Activated naive CD4-positive, alpha-beta T cell treated with anti-CD3 and anti-CD28 coated beads, Interleukin-2, amount 10 ng/mL, durations not matched to agents 7 days and 5 days (primary cell): ENCODE measurements around the gene CAPZB.

Experiments used
- CTCF ChIA-PET: fragments of 350-600 bp; sonication (Branson Sonifier 250); formaldehyde crosslinking; loops from one replicate; lab custom pipeline; 2021; ENCODE audit warnings: antibody characterized with exemption; lab: Charles Lee
- DNase-seq: peaks from one replicate; pipeline ENCODE4 v3.0.0-alpha.2; 2020
- H3K27ac Mint-ChIP-seq: one replicate; pipeline ENCODE4 v1.8.0; 2021; ENCODE audit warnings: mild to moderate bottlenecking, moderate library complexity, mixed read lengths
- H3K27me3 Mint-ChIP-seq: one replicate; pipeline ENCODE4 v1.8.0; 2021; ENCODE audit warnings: mild to moderate bottlenecking, mixed read lengths
- H3K36me3 Mint-ChIP-seq: one replicate; pipeline ENCODE4 v1.8.0; 2021; ENCODE audit warnings: mixed read lengths
- H3K4me1 Mint-ChIP-seq: one replicate; pipeline ENCODE4 v1.8.0; 2021; ENCODE audit warnings: mixed read lengths
- H3K4me3 Mint-ChIP-seq: one replicate; pipeline ENCODE4 v1.8.0; 2021; ENCODE audit warnings: mild to moderate bottlenecking, moderate library complexity, mixed read lengths
- H3K9me3 Mint-ChIP-seq: one replicate; pipeline ENCODE4 v1.8.0; 2021; ENCODE audit warnings: mixed read lengths

Gene CAPZB

DNA sequence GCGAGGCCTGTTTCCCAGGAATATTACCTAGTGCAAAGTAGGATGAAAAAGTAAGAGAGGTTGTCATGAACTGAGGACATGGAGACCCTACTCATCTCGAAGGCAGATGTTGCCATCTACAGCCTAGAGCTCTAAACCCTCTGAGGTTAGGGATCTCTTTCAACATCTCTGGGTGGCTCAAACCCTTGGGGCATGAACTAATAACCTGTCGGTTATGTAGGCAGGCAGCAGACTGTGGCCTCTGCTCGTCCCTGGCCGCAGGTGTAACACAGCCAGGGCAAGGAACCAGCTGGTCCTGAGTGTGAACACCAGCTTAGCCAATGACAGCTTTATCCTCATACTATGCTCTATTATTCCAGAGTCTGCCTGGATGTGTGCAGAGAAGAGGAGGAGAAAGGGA is 13.2 kb downstream of the CAPZB start:
- no peak overlapping the region for H3K4me3 Mint-ChIP-seq
- no peak for DNase-seq
- peaks cover 97% of the 10 kb centered on the region for H3K4me1 Mint-ChIP-seq
- CTCF ChIA-PET: interaction anchor here (0.6 to 1.7 kb wide), 3 partner anchors 9 to 182 kb away, joined by 3 to 8 read pairs (median 4); no protein-coding TSS in a partner anchor
- no peaks in the 10 kb centered on the region for H3K9me3 Mint-ChIP-seq
- peaks cover 69% of the 10 kb centered on the region for H3K36me3 Mint-ChIP-seq
- H3K27ac Mint-ChIP-seq: peak overlapping the region; percentile 82
- no peaks in the 10 kb centered on the region for H3K27me3 Mint-ChIP-seq

DNA sequence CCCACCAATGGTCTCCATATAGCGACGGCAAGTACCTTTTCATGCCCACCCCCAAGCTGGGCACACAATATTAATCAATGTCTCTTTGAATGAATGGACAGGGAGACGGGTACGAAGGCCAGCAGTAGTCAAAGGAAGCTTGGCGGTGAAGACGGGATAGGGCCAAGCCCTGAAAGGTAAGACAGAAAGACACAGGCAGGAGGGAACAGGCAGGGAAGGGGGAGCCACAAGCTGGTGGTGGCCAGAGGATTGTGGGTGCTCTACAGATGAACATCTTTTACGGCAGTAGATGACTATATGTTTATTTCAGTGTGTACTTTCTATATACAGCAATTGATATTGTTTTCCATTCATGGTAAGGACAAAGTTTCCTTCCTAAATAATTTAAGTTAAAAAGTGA is 16.3 kb downstream of the CAPZB start:
- Mint-ChIP-seq H3K36me3 (peaks cover 69% of the 10 kb centered on the region), H3K27me3 (no peaks in the 10 kb centered on the region), H3K9me3 (no peaks in the 10 kb centered on the region)

GRCh38 chr1:19468397-19468956 is 16.9 kb downstream of the CAPZB start:
- Mint-ChIP-seq H3K9me3 (no peaks in the 10 kb centered on the region), H3K4me3 (peak overlapping the region; percentile 68), H3K27ac (peak overlapping the region; percentile 97), H3K27me3 (no peaks in the 10 kb centered on the region), H3K36me3 (peaks cover 69% of the 10 kb centered on the region), H3K4me1 (peaks cover 96% of the 10 kb centered on the region)
- CTCF ChIA-PET: interaction anchor here (1.5 to 2.4 kb wide), 3 partner anchors 10 to 114 kb away, joined by 7 to 16 read pairs (median 7); no protein-coding TSS in a partner anchor
- peak; percentile 86 for DNase-seq

More for the DNA sequence above, 16.3 kb downstream of the CAPZB start:
- Mint-ChIP-seq H3K4me1 (peaks cover 96% of the 10 kb centered on the region), H3K4me3 (peak overlapping the region; percentile 68), H3K27ac (peak overlapping the region; percentile 97)
- DNase-seq: no peak
- CTCF ChIA-PET: interaction anchor here (1.1 to 2.4 kb wide), 4 partner anchors 9 to 113 kb away, joined by 3 to 16 read pairs (median 7); no protein-coding TSS in a partner anchor

- CTCF ChIA-PET: interaction anchor here (2.3 to 2.4 kb wide), 2 partner anchors 11 to 14 kb away, joined by 7 to 16 read pairs; no protein-coding TSS in a partner anchor
- no peaks in the 10 kb centered on the region for H3K9me3 Mint-ChIP-seq
- no peak overlapping the region for H3K4me3 Mint-ChIP-seq
- peaks cover 98% of the 10 kb centered on the region for H3K4me1 Mint-ChIP-seq
- no peaks in the 10 kb centered on the region for H3K27me3 Mint-ChIP-seq
- peak overlapping the region; percentile 97 for H3K27ac Mint-ChIP-seq
- no peak for DNase-seq
- H3K36me3 Mint-ChIP-seq: peaks cover 64% of the 10 kb centered on the region
These were observed 17.8 kb downstream of the CAPZB start for GRCh38 chr1:19467199-19468187.

GRCh38 chr1:19466112-19466561 is 19.2 kb downstream of the CAPZB start:
- Mint-ChIP-seq H3K4me3 (no peak overlapping the region), H3K4me1 (peaks cover 96% of the 10 kb centered on the region), H3K36me3 (peaks cover 53% of the 10 kb centered on the region), H3K27me3 (no peaks in the 10 kb centered on the region), H3K27ac (peak overlapping the region; percentile 98), H3K9me3 (no peaks in the 10 kb centered on the region)
- DNase-seq: no peak
- CTCF ChIA-PET: interaction anchor here (0.6 to 1.2 kb wide), 2 partner anchors 7 to 44 kb away, joined by 3 read pairs; no protein-coding TSS in a partner anchor

DNA sequence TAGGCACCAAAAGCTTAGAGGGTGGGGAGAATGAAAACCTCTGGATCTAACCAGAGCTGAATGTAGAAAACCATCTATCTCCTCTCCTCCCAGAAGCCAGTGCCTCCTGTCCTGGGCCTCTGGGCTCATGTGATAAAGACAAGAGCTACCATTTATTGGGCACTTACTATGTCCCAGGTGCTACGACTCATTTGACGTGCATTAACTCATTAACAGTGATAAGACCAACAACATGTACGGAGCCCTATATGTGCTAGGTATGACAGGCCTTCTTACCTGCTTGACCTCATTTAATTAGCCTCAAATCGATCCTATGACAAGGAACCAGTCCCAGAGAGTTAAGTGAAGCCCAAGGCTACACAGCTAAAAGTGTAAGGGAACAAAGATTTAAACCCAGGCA is 19.7 kb downstream of the CAPZB start:
- Mint-ChIP-seq H3K4me1 (peaks cover 96% of the 10 kb centered on the region), H3K27me3 (no peaks in the 10 kb centered on the region), H3K36me3 (peaks cover 52% of the 10 kb centered on the region), H3K27ac (peak overlapping the region; percentile 98), H3K9me3 (no peaks in the 10 kb centered on the region), H3K4me3 (no peak overlapping the region)
- CTCF ChIA-PET: interaction anchor here (1.1 to 1.2 kb wide), 2 partner anchors 8 to 122 kb away, joined by 3 to 4 read pairs; no protein-coding TSS in a partner anchor
- no peak for DNase-seq

GRCh38 chr1:19465123-19465522 is 20.2 kb downstream of the CAPZB start:
- Mint-ChIP-seq H3K27ac (peak overlapping the region; percentile 98), H3K4me1 (peaks cover 95% of the 10 kb centered on the region), H3K27me3 (no peaks in the 10 kb centered on the region), H3K36me3 (peaks cover 50% of the 10 kb centered on the region), H3K9me3 (no peaks in the 10 kb centered on the region), H3K4me3 (no peak overlapping the region)
- CTCF ChIA-PET: interaction anchor here (1.1 to 1.2 kb wide), 2 partner anchors 8 to 121 kb away, joined by 3 to 4 read pairs; no protein-coding TSS in a partner anchor
- DNase-seq: no peak

DNA sequence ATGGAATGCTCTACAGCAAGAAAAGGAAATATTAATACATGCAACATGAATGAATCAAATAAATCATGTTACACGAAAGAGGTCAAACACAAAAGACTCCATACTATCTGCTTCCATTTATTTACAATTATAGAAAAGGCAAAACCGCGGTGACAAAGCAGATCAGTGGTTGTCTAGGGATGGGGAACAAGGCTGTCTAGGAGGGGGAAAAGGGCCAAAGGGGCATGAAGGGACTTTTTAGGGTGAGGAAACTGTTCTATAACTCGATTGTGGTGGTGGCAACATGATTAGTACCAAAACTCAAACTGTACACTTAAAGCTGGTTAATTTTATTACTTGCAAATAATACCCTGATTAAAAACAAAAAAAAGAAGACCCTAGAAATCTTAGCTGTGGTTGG is 20.6 kb downstream of the CAPZB start:
- Mint-ChIP-seq H3K27ac (peak overlapping the region; percentile 98), H3K4me1 (peaks cover 95% of the 10 kb centered on the region), H3K9me3 (no peaks in the 10 kb centered on the region), H3K4me3 (no peak overlapping the region), H3K27me3 (no peaks in the 10 kb centered on the region), H3K36me3 (peaks cover 49% of the 10 kb centered on the region)
- no peak for DNase-seq
- CTCF ChIA-PET: interaction anchor here (1.1 to 1.2 kb wide), 2 partner anchors 9 to 121 kb away, joined by 3 to 4 read pairs; no protein-coding TSS in a partner anchor

DNA sequence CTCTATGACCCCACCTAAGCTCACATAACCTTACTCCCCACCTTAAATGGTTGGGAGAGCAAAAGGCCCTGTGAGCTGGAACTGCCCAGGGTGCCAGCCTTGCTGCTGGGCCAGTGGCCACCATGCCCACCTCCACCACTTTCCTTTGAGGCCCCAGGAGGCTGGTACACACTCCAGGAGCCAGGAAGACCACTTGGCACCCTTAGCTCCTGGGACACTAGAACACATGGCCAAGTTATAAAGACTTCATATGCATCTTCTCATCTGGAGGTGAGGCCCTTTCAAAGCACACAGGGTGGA is 21.9 kb downstream of the CAPZB start:
- CTCF ChIA-PET: interaction anchor here (1.6 kb wide), 1 partner anchor 23 kb away, joined by 4 read pairs; no protein-coding TSS in a partner anchor
- Mint-ChIP-seq H3K27me3 (no peaks in the 10 kb centered on the region), H3K36me3 (peaks cover 46% of the 10 kb centered on the region), H3K9me3 (no peaks in the 10 kb centered on the region), H3K4me3 (peak overlapping the region; percentile 67), H3K4me1 (peaks cover 95% of the 10 kb centered on the region), H3K27ac (peak overlapping the region; percentile 98)
- DNase-seq: no peak

DNA sequence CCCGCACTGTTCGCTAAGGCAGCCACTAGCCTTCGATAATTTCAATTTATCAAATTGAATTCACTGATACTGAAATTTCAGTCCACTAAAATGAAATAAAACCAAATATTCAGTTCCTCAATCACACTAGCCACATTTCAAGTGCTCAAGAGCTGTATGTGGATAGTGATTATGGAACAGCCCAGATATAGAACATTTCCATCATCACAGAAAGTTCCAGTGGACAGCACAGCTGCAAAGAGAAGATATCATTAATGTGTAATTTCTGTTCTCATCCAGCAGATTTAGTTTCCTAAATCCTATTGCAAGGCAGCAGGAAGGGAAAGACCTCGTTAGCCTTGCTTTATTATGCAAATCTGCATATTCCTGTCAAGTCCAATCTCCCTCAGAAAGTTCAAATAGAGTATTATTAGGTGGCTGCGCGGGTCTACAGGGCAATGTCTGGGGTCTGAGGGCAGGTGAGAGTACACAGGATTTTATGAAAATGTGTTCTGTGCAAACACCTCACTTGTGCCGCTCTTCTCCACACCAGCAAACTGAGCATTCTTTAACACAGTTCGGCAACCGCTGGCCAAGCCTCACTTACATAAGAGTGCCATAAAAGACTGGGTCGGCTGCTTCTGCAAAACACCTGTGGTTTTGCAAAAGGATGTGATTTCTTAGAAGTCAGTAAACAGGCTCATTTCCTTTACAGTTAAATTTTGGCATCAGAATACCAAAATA is 22.4 kb downstream of the CAPZB start:
- DNase-seq: peak; percentile 86
- peaks cover 45% of the 10 kb centered on the region for H3K36me3 Mint-ChIP-seq
- H3K27ac Mint-ChIP-seq: peak overlapping the region; percentile 98
- CTCF ChIA-PET: interaction anchor here (1.6 kb wide), 1 partner anchor 24 kb away, joined by 4 read pairs; no protein-coding TSS in a partner anchor
- peaks cover 92% of the 10 kb centered on the region for H3K4me1 Mint-ChIP-seq
- H3K4me3 Mint-ChIP-seq: peak overlapping the region; percentile 67
- no peaks in the 10 kb centered on the region for H3K9me3 Mint-ChIP-seq
- no peaks in the 10 kb centered on the region for H3K27me3 Mint-ChIP-seq

DNA sequence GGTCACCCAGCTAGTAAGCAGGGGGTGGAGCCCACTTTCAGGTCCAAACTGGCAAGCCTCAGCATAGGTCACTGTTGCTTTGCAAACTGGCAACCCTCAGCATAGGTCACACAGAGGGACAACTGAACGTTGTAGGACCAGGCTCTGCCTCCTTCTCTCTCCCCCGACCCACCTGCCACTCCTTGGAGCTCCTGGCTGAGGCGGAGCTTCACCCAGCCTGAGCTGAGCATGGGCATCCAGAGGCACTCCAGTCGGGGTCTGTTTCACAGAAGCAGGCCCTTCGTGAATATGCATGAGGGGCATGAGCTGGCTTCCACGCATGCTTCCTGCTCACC is 24.2 kb downstream of the CAPZB start:
- Mint-ChIP-seq H3K4me1 (peaks cover 93% of the 10 kb centered on the region), H3K9me3 (no peaks in the 10 kb centered on the region), H3K27ac (peak overlapping the region; percentile 98), H3K4me3 (no peak overlapping the region), H3K36me3 (peaks cover 59% of the 10 kb centered on the region), H3K27me3 (no peaks in the 10 kb centered on the region)
- no peak for DNase-seq
- CTCF ChIA-PET: interaction anchor here (0.6 to 1.2 kb wide), 3 partner anchors 9 to 190 kb away, joined by 3 to 4 read pairs (median 3); no protein-coding TSS in a partner anchor

GRCh38 chr1:19460535-19461219 is 24.7 kb downstream of the CAPZB start:
- H3K36me3 Mint-ChIP-seq: peaks cover 58% of the 10 kb centered on the region
- DNase-seq: no peak
- CTCF ChIA-PET: interaction anchor here (0.6 to 1.2 kb wide), 3 partner anchors 10 to 190 kb away, joined by 3 to 4 read pairs (median 3); no protein-coding TSS in a partner anchor
- no peaks in the 10 kb centered on the region for H3K9me3 Mint-ChIP-seq
- peak overlapping the region; percentile 27 for H3K4me3 Mint-ChIP-seq
- peak overlapping the region; percentile 98 for H3K27ac Mint-ChIP-seq
- peaks cover 93% of the 10 kb centered on the region for H3K4me1 Mint-ChIP-seq
- H3K27me3 Mint-ChIP-seq: no peaks in the 10 kb centered on the region
